D721Med (cell line): ENCODE results near the gene LSAMP.

Experiments
- DNase-seq: peaks from one replicate; pipeline ENCODE4 v3.0.0; 2011; ENCODE audit warnings: low spot score; ENCODE audit not compliant: insufficient read length
- FAIRE-seq: peaks from 2 replicates; lab custom pipeline; 2011; peaks lifted over from hg19 to GRCh38; lab: Jason Lieb, UNC
- CTCF ChIP-seq: IDR thresholded peaks from 2 replicates; pipeline ENCODE4 v1.5.1; 2012; ENCODE audit warnings: mild to moderate bottlenecking, control low read depth; ENCODE audit not compliant: insufficient read depth; ENCODE audit errors: missing control alignments

Gene LSAMP

GRCh38 chr3:116281313-116282143 is 163.8 kb downstream of the LSAMP start:
- TF ChIP-seq CTCF: no peak
- FAIRE-seq: no peak

GRCh38 chr3:116280130-116280740 is 165.1 kb downstream of the LSAMP start:
- no peak for TF ChIP-seq CTCF
- DNase-seq (no peak), FAIRE-seq (no peak)

More at GRCh38 chr3:116281313-116282143, 163.8 kb downstream of the LSAMP start:
- DNase-seq: no peak

GRCh38 chr3:116276675-116277074 is 168.6 kb downstream of the LSAMP start:
- FAIRE-seq: no peak
- no peak for TF ChIP-seq CTCF
- DNase-seq: no peak

GRCh38 chr3:116270056-116270455 is 175.2 kb downstream of the LSAMP start:
- DNase-seq (no peak), FAIRE-seq (no peak)
- no peak for TF ChIP-seq CTCF

- FAIRE-seq: no peak
- no peak for TF ChIP-seq CTCF
- DNase-seq: no peak
These were observed 178.2 kb downstream of the LSAMP start for GRCh38 chr3:116267116-116267515.

GRCh38 chr3:116265976-116266584 is 179.2 kb downstream of the LSAMP start:
- no peak for DNase-seq
- no peak for TF ChIP-seq CTCF
- FAIRE-seq: no peak
